GM12872 (cell line): ENCODE results near the gene LTK.

Experiments
- TF ChIP-seq, protein P1 (sequence below): IDR thresholded peaks from 3 replicates; pipeline ENCODE4 v1.5.1; 2011; ENCODE audit warnings: low read depth, mild to moderate bottlenecking, low read length, moderate library complexity; ENCODE audit not compliant: insufficient read depth

Gene LTK

DNA sequence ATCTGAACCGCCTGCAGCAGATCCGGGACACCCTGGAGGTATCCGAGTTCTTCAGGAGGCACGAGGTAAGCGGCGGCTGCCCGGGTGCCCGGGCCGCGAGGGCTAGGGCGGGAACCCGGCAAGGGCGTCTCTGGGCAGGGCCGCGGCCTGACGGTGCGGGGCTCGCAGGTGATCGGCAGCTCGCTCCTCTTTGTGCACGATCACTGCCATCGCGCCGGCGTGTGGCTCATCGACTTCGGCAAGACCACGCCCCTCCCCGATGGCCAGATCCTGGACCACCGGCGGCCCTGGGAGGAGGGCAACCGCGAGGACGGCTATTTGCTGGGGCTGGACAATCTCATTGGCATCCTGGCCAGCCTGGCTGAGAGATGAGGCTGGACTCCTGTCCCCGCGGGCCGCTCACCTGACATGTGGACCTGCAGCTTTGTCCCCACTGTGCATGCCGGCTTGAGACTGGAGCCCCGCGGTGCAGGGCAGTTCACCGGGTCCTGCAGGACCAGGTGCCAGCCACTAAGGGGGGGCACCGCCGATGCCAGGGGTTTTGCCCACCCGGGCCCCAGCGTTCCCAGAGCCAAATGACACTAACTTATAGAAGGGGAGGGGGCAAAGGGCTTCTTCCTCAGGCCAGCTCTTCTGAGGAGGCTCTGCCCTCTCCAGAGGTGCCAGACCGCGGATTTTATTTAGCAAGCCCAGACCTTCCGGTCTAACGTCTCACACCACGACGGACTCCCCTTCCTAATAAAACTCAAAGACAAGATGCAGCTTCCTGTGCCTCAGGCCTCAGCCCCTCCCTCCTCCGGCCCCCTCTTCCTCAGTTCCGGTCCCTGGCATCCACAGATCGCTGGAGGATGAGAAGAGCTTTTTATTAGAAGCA, 10.6 kb downstream of the LTK start:
- TF ChIP-seq, protein P1, sequence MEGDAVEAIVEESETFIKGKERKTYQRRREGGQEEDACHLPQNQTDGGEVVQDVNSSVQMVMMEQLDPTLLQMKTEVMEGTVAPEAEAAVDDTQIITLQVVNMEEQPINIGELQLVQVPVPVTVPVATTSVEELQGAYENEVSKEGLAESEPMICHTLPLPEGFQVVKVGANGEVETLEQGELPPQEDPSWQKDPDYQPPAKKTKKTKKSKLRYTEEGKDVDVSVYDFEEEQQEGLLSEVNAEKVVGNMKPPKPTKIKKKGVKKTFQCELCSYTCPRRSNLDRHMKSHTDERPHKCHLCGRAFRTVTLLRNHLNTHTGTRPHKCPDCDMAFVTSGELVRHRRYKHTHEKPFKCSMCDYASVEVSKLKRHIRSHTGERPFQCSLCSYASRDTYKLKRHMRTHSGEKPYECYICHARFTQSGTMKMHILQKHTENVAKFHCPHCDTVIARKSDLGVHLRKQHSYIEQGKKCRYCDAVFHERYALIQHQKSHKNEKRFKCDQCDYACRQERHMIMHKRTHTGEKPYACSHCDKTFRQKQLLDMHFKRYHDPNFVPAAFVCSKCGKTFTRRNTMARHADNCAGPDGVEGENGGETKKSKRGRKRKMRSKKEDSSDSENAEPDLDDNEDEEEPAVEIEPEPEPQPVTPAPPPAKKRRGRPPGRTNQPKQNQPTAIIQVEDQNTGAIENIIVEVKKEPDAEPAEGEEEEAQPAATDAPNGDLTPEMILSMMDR: no peak

DNA sequence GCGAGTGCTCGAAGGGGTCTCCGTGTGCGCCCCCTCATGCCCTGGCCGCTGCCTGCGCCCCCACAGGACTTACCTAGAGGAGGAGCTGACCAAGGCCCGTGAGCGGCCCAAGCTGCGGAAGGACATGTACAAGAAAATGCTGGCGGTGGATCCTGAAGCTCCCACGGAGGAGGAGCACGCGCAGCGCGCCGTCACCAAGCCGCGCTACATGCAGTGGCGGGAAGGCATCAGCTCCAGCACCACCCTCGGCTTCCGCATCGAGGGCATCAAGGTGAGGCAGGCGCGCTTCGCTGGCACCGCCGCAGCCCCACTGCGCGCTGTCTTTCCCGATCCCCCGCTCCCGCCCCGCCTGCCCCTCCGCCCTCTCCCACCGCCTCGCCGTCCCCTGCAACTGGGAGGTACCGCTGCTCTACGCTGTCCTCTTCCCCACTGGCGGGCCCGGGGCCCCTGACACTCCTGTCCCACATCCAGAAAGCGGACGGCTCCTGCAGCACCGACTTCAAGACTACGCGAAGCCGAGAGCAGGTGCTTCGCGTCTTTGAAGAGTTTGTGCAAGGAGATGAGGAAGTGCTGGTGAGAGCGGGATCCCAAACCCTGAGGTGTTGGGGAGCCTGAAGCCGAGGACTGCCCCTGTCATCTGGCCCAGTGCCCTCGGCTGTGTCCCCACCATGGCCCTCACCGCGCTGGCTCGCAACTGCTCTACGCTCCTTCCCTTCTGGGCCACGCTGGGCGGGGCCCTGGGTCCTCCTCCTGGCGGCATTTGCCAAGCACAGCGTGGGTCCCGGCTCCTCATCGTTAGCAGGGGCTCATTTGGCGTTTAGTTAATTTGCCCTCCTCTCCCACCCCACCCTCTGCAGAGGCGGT, 11.5 kb downstream of the LTK start:
- TF ChIP-seq, protein P1: no peak

DNA sequence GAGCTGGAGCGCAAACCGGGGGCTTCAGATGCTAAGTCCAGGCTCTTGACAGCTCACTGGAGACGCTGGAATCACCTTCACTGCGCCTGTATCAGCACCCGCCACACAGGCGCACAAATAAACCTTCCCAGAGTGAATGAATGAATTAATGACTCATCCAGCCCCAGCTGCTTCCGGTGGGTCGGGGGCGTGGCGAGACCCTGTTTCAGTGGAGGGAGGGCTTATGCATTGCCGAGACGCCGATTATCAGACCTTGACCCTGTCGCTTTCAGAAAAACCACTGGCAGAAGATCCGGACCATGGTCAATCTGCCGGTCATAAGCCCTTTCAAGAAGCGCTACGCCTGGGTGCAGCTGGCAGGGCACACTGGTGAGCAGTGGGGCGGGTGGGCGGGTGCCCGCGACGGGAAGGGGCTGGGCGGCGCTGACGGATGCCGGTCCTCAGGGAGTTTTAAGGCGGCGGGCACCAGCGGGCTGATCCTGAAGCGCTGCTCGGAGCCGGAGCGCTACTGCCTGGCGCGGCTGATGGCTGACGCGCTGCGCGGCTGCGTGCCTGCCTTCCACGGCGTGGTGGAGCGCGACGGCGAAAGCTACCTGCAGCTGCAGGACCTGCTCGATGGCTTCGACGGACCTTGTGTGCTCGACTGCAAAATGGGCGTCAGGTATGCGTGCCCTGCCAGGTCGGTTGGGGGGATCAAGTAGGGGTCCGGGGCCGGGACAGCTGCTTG, 12.3 kb downstream of the LTK start:
- TF ChIP-seq, protein P1: no peak

DNA sequence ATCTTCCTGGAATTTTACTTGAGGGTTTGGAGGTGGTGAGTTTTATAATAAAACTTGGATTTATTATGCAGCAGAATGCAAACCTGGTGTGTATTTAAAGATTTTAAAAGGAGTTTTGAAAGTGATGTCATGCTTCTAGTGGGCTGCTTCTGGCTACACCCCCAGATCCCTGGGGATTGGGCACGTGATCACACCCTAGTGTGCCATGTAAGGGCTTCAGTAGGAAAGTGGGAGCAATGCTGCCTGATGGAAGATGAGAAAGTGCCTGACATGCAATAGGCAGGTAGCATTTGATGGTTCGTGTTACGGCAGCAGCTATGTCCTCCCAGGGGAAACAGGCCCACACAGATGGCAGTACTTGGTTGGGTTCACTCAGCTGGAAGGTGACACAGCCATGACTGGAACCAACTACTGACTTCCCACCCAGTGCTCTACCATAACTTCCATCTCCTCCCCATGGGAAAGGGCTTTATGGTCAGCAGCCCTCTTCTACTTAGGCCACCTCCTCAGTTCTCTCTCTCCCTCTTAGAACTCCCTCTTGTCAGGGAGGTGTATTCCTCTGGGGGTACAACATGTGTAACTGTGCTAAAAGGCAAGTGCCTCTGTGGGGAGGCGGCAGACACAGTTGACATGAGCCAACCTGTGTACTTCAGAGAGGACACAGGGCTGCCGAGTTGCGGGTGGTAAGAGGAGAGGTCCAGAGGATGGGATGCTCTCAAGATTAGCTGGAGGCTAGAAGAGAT, 14.3 kb downstream of the LTK start:
- TF ChIP-seq, protein P1: no peak

DNA sequence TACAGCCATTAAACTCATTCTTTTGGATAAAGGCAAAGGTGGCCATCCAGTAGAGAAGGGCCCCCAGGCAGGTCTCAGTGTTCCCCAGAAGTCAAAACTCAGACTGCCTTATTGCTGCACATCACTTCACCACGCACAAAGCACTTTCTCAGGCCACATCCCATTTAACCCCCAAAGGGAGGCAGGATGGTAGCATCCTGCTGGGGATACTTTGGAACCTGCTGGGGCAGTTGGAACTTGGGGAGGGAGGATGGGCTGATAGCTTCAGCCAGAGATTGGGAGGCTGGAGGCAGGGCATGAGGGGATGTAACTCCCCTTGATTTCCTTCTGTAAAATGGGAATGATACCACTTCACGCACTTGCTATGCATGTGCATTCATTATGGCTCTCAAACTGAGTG, 15.0 kb downstream of the LTK start:
- TF ChIP-seq, protein P1: no peak

DNA sequence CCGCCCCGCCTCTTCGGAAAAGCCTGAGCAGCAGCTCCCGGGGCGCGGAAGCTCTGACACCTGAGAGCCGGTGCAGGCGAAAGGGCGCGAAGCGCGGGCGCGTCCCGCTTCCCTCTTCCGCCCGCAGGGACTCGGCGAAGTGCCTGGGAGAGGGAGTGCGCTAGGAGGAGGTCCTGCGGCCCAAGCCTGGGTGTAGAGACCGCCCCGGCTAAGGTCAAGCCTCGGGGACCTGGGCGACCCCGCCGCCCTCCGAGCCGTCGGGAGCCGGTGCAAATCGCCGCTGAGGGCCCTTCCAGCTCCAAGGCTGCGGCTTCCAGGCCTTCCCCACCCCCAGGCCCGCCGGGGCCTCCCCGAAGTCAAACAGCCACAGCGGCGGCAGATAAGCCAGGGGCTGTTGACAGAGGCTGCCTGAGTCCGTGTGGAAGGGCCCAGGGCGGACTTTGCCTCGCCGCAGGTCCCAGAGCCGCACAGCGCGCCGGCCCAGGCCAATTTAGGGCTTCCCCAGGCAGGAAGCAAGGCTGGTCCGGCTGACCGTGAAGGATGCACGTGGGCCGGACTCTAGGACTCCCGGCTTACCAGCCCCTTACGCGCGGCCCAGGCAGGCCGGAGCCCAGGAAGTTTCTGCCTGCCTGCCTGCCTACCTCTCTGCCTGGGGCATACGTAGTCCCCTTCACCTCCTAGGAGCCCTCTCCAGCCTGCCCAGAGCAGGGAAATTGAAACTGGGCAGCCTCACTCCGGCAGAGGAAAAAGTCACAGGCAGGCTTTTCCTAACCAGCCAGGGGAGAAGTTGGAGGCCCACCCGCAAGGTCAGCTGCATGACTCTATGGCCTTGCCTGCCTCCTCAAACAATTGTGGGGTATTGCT, 17.7 kb downstream of the LTK start:
- TF ChIP-seq, protein P1: no peak
